GM21717 (cell line): Measurements from ENCODE around the gene TMEM154.
A peak's percentile ranks its signal among the peaks of the same experiment; 100 is the strongest.

Experiments used
- ATAC-seq: cut with Tn5 transposase; IDR thresholded peaks from one replicate; pipeline ENCODE4 v1.9.1; 2021; ENCODE audit warnings: mild to moderate bottlenecking, moderate library complexity; ENCODE audit not compliant: unreplicated experiment

Gene TMEM154

DNA sequence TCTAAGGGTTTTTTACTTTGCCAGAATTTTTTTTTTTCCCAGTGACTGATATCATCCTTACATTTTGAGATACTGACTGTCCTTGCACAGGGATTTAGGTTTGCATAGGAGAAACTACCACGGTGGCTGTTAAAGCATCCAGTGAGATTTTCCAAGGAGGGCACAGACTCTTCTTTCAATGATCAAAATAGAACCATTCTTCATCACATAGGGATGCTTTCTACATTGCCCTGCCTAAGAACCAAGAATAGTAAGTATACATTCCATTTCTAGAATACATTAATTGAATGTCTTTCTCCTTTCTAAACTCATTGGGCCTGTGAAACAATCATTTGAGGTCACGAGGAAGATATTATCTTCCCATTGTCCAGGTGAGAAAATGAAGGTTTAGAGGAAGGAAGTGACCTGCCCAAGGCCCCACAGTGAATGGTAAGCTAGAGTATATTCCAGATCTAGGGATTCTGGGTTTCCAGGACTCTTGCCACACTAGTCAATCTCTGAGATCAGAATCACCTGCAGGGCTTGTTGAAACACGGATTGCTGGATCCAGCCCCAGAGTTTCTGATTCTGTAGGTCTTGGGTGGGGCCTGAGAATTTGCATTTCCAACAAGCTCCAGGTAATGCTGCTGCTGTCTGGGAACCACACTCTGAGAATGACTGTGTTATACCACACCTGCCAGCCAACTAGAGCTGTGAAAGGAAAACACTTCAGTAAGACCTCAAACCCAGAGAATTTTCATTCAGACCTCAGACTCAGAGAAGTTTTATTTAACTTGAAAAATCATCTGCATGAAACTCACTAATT lies 17.7 kb upstream of the TMEM154 start:
- peak; percentile 11 for ATAC-seq

DNA sequence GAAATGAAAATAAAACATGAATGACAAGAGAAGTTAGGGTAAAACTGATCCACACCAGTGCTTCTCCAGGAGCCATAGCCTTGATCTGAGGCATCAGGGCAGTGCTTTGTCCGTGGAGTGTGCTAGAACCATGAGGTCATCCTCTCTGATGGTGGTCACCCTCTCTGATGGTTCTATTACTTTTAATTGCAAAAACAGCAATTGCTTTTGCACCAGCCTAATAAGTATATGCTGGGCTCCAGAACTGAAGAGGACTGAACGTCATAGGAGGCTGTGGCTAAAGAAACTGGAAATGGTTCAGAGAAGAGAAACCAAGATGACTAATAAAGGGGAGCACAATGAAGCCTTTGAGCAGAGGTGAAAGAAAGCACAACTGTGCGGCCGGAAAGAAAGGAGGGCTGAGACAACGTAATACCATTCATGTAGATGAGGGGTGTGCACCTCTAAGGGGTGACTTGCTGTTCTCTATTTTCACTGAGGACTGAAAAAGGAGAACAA lies 17.0 kb upstream of the TMEM154 start:
- peak; percentile 96 for ATAC-seq

DNA sequence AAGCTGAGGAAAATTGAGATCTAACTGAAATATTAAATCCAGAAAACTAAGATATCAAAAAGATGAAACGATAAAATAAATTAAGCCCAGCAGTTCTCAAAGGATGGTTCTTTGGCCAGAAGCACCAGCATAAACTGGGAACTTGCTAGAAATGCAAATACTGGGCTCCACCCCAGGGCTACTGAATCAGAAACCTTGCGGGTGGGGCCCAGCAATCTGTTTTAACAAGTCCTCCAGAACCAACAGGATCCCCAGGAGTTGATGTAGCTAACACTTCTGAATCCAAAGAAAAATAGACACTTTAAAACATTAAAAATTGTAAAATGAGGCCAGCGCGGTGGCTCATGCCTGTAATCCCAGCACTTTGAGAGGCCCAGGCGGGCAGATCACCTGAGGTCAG lies 14.1 kb upstream of the TMEM154 start:
- no peak for ATAC-seq

DNA sequence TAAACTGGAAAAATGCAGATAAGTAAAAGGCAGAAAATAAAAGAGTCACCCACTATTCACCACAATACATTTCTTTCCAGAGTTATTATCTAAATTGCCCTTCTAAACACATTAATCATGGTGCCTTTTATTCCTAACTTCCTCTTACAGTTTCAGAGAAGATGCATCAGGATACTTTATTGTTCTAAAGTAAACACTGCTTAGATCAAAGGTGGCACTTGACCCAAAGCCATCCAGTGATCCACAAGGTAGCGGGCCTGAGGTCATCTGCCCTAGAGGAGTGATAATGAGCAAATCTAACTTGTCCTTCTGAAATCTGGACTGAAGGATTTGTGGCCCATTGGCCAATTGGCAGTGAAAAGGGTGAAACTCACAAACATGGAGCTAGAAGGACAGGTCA lies 12.0 kb upstream of the TMEM154 start:
- no peak for ATAC-seq

GRCh38 chr4:152690706-152691651 lies 11.2 kb upstream of the TMEM154 start:
- ATAC-seq = no peak

DNA sequence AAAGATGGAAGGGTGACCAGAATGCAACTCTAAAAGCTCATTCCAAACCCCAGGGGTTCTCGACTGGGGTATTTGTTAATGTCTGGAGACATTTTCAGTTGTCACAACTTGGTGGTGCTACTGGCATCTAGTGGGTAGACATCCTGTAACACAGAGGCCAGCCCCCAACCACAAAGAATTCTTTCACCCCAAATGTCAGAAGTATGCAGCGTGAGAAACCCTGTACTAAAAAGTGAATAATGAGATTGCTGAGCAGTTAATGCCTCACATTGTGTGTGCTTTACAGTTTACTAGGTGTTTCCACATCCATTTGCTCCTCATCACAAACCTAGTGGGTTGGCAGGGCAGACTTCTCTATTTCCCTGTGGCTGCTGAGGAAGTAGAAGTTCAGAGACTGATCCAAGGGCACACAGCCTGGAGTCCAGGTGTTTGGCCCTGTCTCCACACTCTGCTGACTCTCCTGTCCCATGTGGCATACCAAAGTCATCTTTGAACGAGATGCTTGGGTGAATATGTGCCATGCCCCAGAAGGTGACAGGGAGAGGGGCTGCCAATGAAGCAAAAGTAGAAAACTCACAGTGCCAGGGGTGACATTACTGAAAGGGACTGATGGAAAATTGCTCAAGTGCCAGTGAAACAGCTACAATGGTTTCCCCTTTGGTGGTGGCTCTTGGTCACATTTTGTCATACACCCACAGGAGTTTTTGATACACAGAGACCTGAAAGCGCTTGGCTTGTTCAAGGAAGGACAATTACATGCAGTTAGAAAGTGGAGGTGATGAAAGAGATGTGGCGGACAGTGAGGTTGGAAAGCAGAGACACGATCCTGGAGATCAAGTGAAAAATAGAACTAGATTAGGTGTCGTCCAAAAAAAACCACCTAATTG lies 10.1 kb upstream of the TMEM154 start:
- no peak for ATAC-seq

DNA sequence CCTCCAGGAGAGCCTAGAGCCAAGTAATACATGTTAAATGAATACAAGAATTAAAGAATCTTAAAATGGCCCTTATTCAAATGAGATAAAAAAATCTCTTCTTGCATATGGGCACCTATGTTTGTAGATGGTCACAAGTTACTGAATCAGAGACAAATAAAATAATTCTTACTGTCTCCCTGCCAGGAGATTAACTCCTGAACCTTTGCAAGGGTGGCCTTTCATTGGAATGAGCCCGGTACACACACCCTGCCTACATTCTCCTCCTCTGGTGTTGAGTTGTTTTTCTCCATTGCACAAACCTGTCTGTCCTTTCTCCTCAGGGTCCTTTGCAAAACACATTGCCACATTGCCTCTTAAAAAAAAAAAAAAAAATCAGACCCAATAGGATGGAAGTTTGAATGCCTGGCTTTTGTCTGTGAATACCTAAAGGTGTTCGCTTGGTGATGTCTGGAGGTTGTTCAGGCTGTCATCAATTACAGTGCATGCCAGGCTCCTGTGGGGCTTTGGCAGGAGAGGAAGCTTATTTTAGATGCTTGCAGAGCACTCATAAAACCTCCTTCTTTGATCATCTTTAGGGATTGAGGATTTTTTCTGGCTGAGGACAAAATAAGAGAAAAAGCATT lies 8.3 kb upstream of the TMEM154 start:
- ATAC-seq = no peak

DNA sequence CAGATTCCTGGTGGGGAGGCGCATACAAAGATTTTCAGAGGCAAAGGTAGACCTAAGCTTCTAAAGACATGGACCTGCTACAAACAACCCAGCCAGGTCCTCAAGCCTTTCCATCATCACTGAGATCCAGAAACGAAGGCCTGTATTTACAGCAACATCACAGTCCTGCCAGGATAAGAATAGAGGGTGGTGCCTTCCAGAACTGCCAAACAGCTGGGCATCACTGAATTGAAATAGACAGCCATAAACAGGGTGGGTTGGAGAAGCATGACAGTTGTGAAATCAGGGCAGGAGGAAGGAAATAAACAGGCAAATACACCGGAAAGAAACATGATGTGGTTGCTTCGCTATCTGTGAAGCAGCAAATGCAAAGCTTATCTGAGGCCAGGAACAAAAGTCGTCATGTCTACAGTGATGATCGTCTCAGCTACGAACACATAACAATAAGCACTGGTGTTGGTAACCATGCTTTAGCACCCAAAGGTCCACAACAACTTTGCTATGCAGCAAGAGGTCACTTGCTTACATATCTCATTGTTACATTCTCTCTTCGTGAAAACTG lies 6.7 kb upstream of the TMEM154 start:
- no peak for ATAC-seq

- ATAC-seq = no peak
These were observed 4.8 kb upstream of the TMEM154 start for GRCh38 chr4:152684587-152684986.

DNA sequence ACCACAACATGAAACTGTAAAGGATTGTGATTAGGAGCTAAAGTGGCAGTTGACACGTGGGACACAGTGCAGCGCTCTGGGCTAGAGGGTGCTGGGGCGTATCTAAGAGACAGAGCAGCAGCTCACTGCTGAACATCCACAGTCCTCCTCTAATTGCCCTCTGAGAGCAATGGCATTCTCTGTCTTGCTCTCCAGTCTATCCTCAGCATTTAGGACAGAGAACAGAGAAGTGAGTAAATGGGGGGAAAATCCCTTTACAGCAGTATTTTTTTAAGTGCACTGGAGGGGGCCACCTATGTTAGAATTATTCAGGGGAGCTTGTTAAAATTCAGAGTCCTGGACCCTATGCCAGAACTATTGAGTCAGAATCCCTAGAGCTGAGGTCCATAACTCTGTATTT lies 4.2 kb upstream of the TMEM154 start:
- ATAC-seq = peak; percentile 50

DNA sequence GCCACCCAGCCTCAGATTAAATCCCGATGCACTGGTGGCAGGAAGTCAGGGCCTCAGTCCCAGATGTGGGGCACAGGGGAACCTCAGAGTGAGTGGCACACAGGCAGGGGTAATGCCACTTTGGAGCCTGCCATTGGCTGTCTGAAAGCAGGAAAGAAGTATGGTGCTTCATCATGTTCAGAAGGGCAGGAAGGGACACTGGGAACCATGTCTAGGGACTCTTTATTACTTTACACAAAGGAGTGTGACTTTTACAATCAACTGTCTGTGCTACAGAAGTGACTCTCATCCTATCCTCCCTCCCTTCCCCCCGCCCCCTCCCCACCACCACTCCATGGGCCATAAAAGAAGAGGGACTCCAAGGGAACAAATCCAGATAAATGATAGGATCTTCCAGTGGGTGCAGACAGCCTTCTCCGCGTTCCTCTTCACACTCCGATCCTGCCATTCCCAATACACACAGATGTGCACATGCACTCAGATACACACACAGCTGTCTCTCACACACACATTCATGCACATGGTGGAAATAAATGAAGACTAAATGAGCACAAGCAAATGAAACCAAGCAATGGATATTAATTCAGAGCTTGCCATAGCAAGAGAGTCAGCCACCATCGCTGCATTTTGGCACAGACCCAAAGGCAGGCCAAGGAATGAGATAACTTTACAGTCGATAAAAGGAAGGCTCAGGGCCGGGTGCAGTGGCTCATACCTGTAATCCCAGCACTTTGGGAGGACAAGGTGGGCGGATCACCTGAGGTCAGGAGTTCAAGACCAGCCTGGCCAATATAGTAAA lies 2.5 kb upstream of the TMEM154 start:
- ATAC-seq = no peak

DNA sequence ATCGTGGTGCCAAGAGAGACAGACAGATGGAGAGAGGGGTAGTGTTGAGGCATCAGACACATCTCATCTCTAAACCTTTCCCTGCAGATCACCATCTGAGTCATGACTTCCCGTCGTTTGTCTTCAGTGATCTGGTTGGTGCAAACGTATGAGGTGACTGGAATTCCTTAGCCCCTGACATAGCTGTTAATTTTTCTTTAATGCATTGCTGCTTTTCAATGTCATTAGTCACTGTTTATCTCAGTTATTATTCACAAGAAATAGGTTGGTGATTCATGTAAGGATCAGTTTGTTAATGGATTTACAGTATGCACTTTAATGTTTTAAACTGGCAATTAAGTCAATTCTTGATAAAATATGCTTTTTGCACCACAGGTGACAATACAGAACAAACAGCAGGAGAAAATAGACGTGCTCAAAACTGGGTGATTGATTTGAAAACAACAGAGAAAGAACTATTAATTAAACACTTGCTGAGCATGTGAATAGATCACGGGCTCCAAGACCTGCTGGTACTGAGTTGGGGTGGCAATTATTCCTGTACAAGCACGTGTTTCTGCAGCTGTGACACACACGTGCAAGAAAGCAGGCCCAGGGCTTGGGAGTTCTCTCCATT lies 1.3 kb upstream of the TMEM154 start:
- no peak for ATAC-seq

GRCh38 chr4:152678841-152679240 lies 956 bp downstream of the TMEM154 start:
- ATAC-seq = no peak

DNA sequence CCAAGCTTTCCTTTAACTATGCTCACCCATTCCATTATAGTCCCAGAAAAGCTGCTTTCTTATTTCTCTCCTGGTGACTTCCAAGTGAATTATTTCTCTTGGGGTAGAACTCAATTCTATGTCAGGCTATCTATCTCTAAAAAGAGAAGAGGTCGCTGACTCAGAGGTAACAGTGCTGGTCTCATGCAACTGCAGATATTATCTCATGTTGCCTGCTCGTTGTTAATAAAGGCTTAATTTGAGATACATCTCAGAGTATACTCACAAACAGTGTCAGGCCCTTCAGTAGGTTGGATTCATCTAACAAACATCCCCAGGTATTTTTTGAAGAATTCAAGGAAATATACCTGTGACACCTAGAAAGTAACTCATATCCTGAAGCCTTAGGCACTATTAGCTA lies 2.7 kb downstream of the TMEM154 start:
- no peak for ATAC-seq

- peak; percentile 42 for ATAC-seq
These were observed 3.5 kb downstream of the TMEM154 start for GRCh38 chr4:152676052-152676854.

GRCh38 chr4:152674359-152674758 lies 5.4 kb downstream of the TMEM154 start:
- no peak for ATAC-seq

GRCh38 chr4:152673489-152673888 lies 6.3 kb downstream of the TMEM154 start:
- ATAC-seq = no peak
